Measurements from ENCODE around the gene SEPTIN2. TPM values are rescaled to one million over a fixed set of nuclear protein-coding genes. Genes with fewer than 3 reads are reported as not detected.
A peak's percentile ranks its signal among the peaks of the same experiment; 100 is the strongest.
"Not testable (repeated sequence)": the region's sequence is repeated elsewhere in the genome, so short reads cannot be mapped to it uniquely, and the experiment has no call there.

The SEPTIN2 gene
- total RNA-seq, 1 experiment from 2014 or later: 281 TPM

- DNase-seq: peak; percentile 66
These were observed 76.4 kb downstream of the SEPTIN2 start for GRCh38 chr2:241391892-241392665.

GRCh38 chr2:241392753-241393152 lies 77.0 kb downstream of the SEPTIN2 start:
- not testable (repeated sequence) for H3K36me3 ChIP-seq (ENCODE audit: insufficient read depth, low read length); H2AFZ ChIP-seq (ENCODE audit: low read length); H3K9me3 ChIP-seq (ENCODE audit: low read length); H4K20me1 ChIP-seq (ENCODE audit: insufficient read depth, low read depth, low read length); H3K4me3 ChIP-seq (ENCODE audit: low read length); H3K27me3 ChIP-seq (ENCODE audit: low read length); H3K9me2 ChIP-seq (replicated peaks; ENCODE audit: insufficient read depth, low read length); DNase-seq; H3K9ac ChIP-seq (ENCODE audit: low read length); H3K4me2 ChIP-seq (ENCODE audit: low read depth, low read length, poor library complexity, severe bottlenecking)
- Histone ChIP-seq H3K27ac (ENCODE audit: low read length) (0 out of 2 replicates have a peak overlapping the region, but pooled peaks have one; percentile 19), H3K79me2 (ENCODE audit: low read length) (peaks cover 22% of the 10 kb centered on the region), H3K4me1 (ENCODE audit: low read length) (peaks cover 46% of the 10 kb centered on the region)

More at GRCh38 chr2:241391892-241392665, 76.4 kb downstream of the SEPTIN2 start:
- Histone ChIP-seq H3K9me3 (ENCODE audit: low read length) (no peaks in the 10 kb centered on the region), H3K4me2 (ENCODE audit: low read depth, low read length, poor library complexity, severe bottlenecking) (no peak overlapping the region), H3K27me3 (ENCODE audit: low read length) (no peaks in the 10 kb centered on the region), H3K9me2 (replicated peaks; ENCODE audit: insufficient read depth, low read length) (no peaks in the 10 kb centered on the region), H3K4me1 (ENCODE audit: low read length) (peaks cover 46% of the 10 kb centered on the region), H4K20me1 (ENCODE audit: insufficient read depth, low read depth, low read length) (peaks cover 9% of the 10 kb centered on the region), H3K27ac (ENCODE audit: low read length) (no peak overlapping the region), H3K79me2 (ENCODE audit: low read length) (peaks cover 22% of the 10 kb centered on the region), H3K9ac (ENCODE audit: low read length) (no peak overlapping the region), H2AFZ (ENCODE audit: low read length) (no peak overlapping the region), H3K36me3 (ENCODE audit: insufficient read depth, low read length) (peaks cover 7% of the 10 kb centered on the region), H3K4me3 (ENCODE audit: low read length) (no peak overlapping the region)

GRCh38 chr2:241393524-241394196 lies 77.9 kb downstream of the SEPTIN2 start:
- no peak overlapping the region for H3K4me2 ChIP-seq (ENCODE audit: low read depth, low read length, poor library complexity, severe bottlenecking)
- no peak for DNase-seq

GRCh38 chr2:241396809-241397208 lies 81.1 kb downstream of the SEPTIN2 start:
- H3K27ac ChIP-seq (ENCODE audit: low read length); H2AFZ ChIP-seq (ENCODE audit: low read length); H3K9ac ChIP-seq (ENCODE audit: low read length); H4K20me1 ChIP-seq (ENCODE audit: insufficient read depth, low read depth, low read length); H3K4me3 ChIP-seq (ENCODE audit: low read length); DNase-seq; H3K4me2 ChIP-seq (ENCODE audit: low read depth, low read length, poor library complexity, severe bottlenecking); H3K36me3 ChIP-seq (ENCODE audit: insufficient read depth, low read length); H3K27me3 ChIP-seq (ENCODE audit: low read length); H3K9me2 ChIP-seq (replicated peaks; ENCODE audit: insufficient read depth, low read length); H3K9me3 ChIP-seq (ENCODE audit: low read length): not testable (repeated sequence)
- Histone ChIP-seq H3K4me1 (ENCODE audit: low read length) (peaks cover 15% of the 10 kb centered on the region), H3K79me2 (ENCODE audit: low read length) (peaks cover 26% of the 10 kb centered on the region)

More at GRCh38 chr2:241393524-241394196, 77.9 kb downstream of the SEPTIN2 start:
- Histone ChIP-seq H3K27ac (ENCODE audit: low read length) (0 out of 2 replicates have a peak overlapping the region, but pooled peaks have one; percentile 19), H3K9ac (ENCODE audit: low read length) (no peak overlapping the region), H3K4me3 (ENCODE audit: low read length) (no peak overlapping the region), H3K79me2 (ENCODE audit: low read length) (peaks cover 22% of the 10 kb centered on the region), H3K9me3 (ENCODE audit: low read length) (no peaks in the 10 kb centered on the region), H3K4me1 (ENCODE audit: low read length) (peaks cover 46% of the 10 kb centered on the region), H3K36me3 (ENCODE audit: insufficient read depth, low read length) (no peaks in the 10 kb centered on the region), H3K27me3 (ENCODE audit: low read length) (no peaks in the 10 kb centered on the region), H3K9me2 (replicated peaks; ENCODE audit: insufficient read depth, low read length) (no peaks in the 10 kb centered on the region), H2AFZ (ENCODE audit: low read length) (no peak overlapping the region), H4K20me1 (ENCODE audit: insufficient read depth, low read depth, low read length) (peaks cover 9% of the 10 kb centered on the region)

GRCh38 chr2:241399941-241400922 lies 84.5 kb downstream of the SEPTIN2 start:
- Histone ChIP-seq H3K79me2 (ENCODE audit: low read length) (peaks cover 21% of the 10 kb centered on the region), H3K4me2 (ENCODE audit: low read depth, low read length, poor library complexity, severe bottlenecking) (no peak overlapping the region), H3K27me3 (ENCODE audit: low read length) (no peaks in the 10 kb centered on the region), H3K36me3 (ENCODE audit: insufficient read depth, low read length) (no peaks in the 10 kb centered on the region), H3K9ac (ENCODE audit: low read length) (no peak overlapping the region), H3K9me2 (replicated peaks; ENCODE audit: insufficient read depth, low read length) (no peaks in the 10 kb centered on the region), H3K4me3 (ENCODE audit: low read length) (no peak overlapping the region), H3K27ac (ENCODE audit: low read length) (no peak overlapping the region), H3K4me1 (ENCODE audit: low read length) (no peaks in the 10 kb centered on the region), H3K9me3 (ENCODE audit: low read length) (no peaks in the 10 kb centered on the region), H4K20me1 (ENCODE audit: insufficient read depth, low read depth, low read length) (no peaks in the 10 kb centered on the region), H2AFZ (ENCODE audit: low read length) (no peak overlapping the region)
- no peak for DNase-seq

Other genes starting within 250 kb of the SEPTIN2 start
- gene MTERF4, start 213.6 kb upstream of the SEPTIN2 start, total RNA-seq (2014; rRNA removed; shearing (Covaris generic); ENCODE audit: low replicate concordance): 45.1 and 49.5 TPM in 2 replicates
- gene PASK, start 166.5 kb upstream of the SEPTIN2 start, total RNA-seq (2014; rRNA removed; shearing (Covaris generic); ENCODE audit: low replicate concordance): 17.0 and 23.9 TPM in 2 replicates
- 39.5 and 54.4 TPM in 2 replicates for gene PPP1R7, start 165.5 kb upstream of the SEPTIN2 start, total RNA-seq (2014; rRNA removed; shearing (Covaris generic); ENCODE audit: low replicate concordance)
- 0.14 and 0.19 TPM in 2 replicates for gene ANO7, start 127.2 kb upstream of the SEPTIN2 start, total RNA-seq (2014; rRNA removed; shearing (Covaris generic); ENCODE audit: low replicate concordance)
- gene HDLBP, start 253 bp upstream of the SEPTIN2 start, total RNA-seq (2014; rRNA removed; shearing (Covaris generic); ENCODE audit: low replicate concordance): 141 and 167 TPM in 2 replicates
- gene FARP2, start 40.4 kb downstream of the SEPTIN2 start, total RNA-seq (2014; rRNA removed; shearing (Covaris generic); ENCODE audit: low replicate concordance): 30.5 and 40.0 TPM in 2 replicates
- 79.5 and 152 TPM in 2 replicates for gene STK25, start 192.7 kb downstream of the SEPTIN2 start, total RNA-seq (2014; rRNA removed; shearing (Covaris generic); ENCODE audit: low replicate concordance)
- gene BOK, start 242.8 kb downstream of the SEPTIN2 start, total RNA-seq (2014; rRNA removed; shearing (Covaris generic); ENCODE audit: low replicate concordance): not detected in 2 replicates